HG03060 (cell line): ENCODE data around the gene ASB3.
"Not testable (repeated sequence)": the region's sequence is repeated elsewhere in the genome, so short reads cannot be mapped to it uniquely, and the experiment has no call there.

Source experiments
- ATAC-seq: cut with Tn5 transposase; IDR thresholded peaks from one replicate; pipeline ENCODE4 v1.9.1; 2021; ENCODE audit warnings: low read depth, moderate number of reproducible peaks; ENCODE audit not compliant: unreplicated experiment

ASB3 gene

GRCh38 chr2:53787614-53788289 is 999 bp upstream of the ASB3 start:
- peak; percentile 4 for ATAC-seq

GRCh38 chr2:53786352-53786704 is 425 bp downstream of the ASB3 start:
- ATAC-seq = peak; percentile 2

- no peak for ATAC-seq
These were observed 1.4 kb downstream of the ASB3 start for GRCh38 chr2:53785366-53785765.

GRCh38 chr2:53784436-53784835 is 2.3 kb downstream of the ASB3 start:
- no peak for ATAC-seq

GRCh38 chr2:53782676-53783075 is 4.1 kb downstream of the ASB3 start:
- no peak for ATAC-seq

- no peak for ATAC-seq
These were observed 6.7 kb downstream of the ASB3 start for GRCh38 chr2:53780056-53780455.

- no peak for ATAC-seq
These were observed 8.1 kb downstream of the ASB3 start for GRCh38 chr2:53778536-53779162.

- no peak for ATAC-seq
These were observed 9.6 kb downstream of the ASB3 start for GRCh38 chr2:53777134-53777533.

GRCh38 chr2:53770264-53770663 is 16.5 kb downstream of the ASB3 start:
- ATAC-seq = no peak

- no peak for ATAC-seq
These were observed 17.3 kb downstream of the ASB3 start for GRCh38 chr2:53769318-53769945.

GRCh38 chr2:53768242-53768542 is 18.6 kb downstream of the ASB3 start:
- peak; percentile 30 for ATAC-seq

GRCh38 chr2:53767405-53768241 is 19.1 kb downstream of the ASB3 start, which contains the start of gene CHAC2:
Gene CHAC2, plus strand, starts transcription at chr2:53767804. Its CDS starts 83 bp downstream, at chr2:53767887.
- peak; percentile 71 for ATAC-seq

GRCh38 chr2:53765767-53766166 is 21.0 kb downstream of the ASB3 start:
- ATAC-seq = no peak

GRCh38 chr2:53757206-53757605 is 29.5 kb downstream of the ASB3 start:
- not testable (repeated sequence) for ATAC-seq

- no peak for ATAC-seq
These were observed 30.1 kb downstream of the ASB3 start for GRCh38 chr2:53756644-53757043.

GRCh38 chr2:53755121-53755520 is 31.6 kb downstream of the ASB3 start:
- no peak for ATAC-seq

- no peak for ATAC-seq
These were observed 33.7 kb downstream of the ASB3 start for GRCh38 chr2:53753041-53753440.

GRCh38 chr2:53752385-53752784 is 34.4 kb downstream of the ASB3 start:
- no peak for ATAC-seq

GRCh38 chr2:53751728-53752127 is 35.0 kb downstream of the ASB3 start:
- peak; percentile 95 for ATAC-seq

- no peak for ATAC-seq
These were observed 36.5 kb downstream of the ASB3 start for GRCh38 chr2:53750041-53750768.
